SJSA1 (cell line): ENCODE results near the gene SKA2. TPM values are rescaled to one million over a fixed set of nuclear protein-coding genes. Genes with fewer than 3 reads are reported as not detected.
"Not testable (repeated sequence)": the region's sequence is repeated elsewhere in the genome, so short reads cannot be mapped to it uniquely, and the experiment has no call there.

Source experiments
- DNase-seq, 2 experiments: peaks; one replicate each; pipeline ENCODE4 v3.0.0-alpha.2; 2015 to 2020; ENCODE audit warnings: low spot score in 2 of 2, low read depth in 1 of 2
- H3K27ac ChIP-seq: fragments of 250-450 bp; sonication (Bioruptor Pico); 2 replicates; pipeline ENCODE4 v1.5.1; 2020; ENCODE audit warnings: mild to moderate bottlenecking, moderate library complexity
- H3K27me3 ChIP-seq: fragments of 250-450 bp; sonication (Bioruptor Pico); replicated peaks from 2 replicates; pipeline ENCODE4 v1.5.1; 2020; ENCODE audit warnings: mild to moderate bottlenecking, moderate library complexity
- H3K36me3 ChIP-seq: fragments of 250-450 bp; sonication (Bioruptor Pico); 2 replicates; pipeline ENCODE4 v1.5.1; 2020; ENCODE audit warnings: mild to moderate bottlenecking
- H3K4me1 ChIP-seq: fragments of 250-450 bp; sonication (Bioruptor Pico); replicated peaks from 2 replicates; pipeline ENCODE4 v1.6.1; 2021; ENCODE audit warnings: mild to moderate bottlenecking
- H3K4me3 ChIP-seq: fragments of 250-450 bp; sonication (Bioruptor Pico); 2 replicates; pipeline ENCODE4 v1.5.1; 2020; ENCODE audit warnings: mild to moderate bottlenecking
- H3K9me3 ChIP-seq: fragments of 250-450 bp; sonication (Bioruptor Pico); replicated peaks from 2 replicates; pipeline ENCODE4 v1.5.1; 2020; ENCODE audit warnings: mild to moderate bottlenecking
- total RNA-seq: library from RNA; depleted of rRNA; stranded (reverse); fragments of >200 nt; shearing (Covaris generic); gene quantifications from 2 replicates; pipeline ENCODE4 v1.2.3, GENCODE V29; 2014

The SKA2 gene
- total RNA-seq, 1 experiment from 2014 or later, result 332 TPM

GRCh38 chr17:59105852-59106462 is 49.0 kb downstream of the SKA2 start:
- H3K9me3 ChIP-seq, result no peaks in the 10 kb centered on the region
- peak in 1 of 2 experiments; percentile 72 for DNase-seq
- peaks cover 6% of the 10 kb centered on the region for H3K4me1 ChIP-seq
- H3K4me3 ChIP-seq, result peak overlapping the region; percentile 78
- H3K27me3 ChIP-seq, result no peaks in the 10 kb centered on the region
- H3K36me3 ChIP-seq, result peaks cover 44% of the 10 kb centered on the region
- H3K27ac ChIP-seq, result peak overlapping the region; percentile 73

- DNase-seq, result no peak
- Histone ChIP-seq H3K27ac (no peak overlapping the region), H3K4me1 (no peaks in the 10 kb centered on the region; the same call in 1 of the 2 replicates), H3K9me3 (no peaks in the 10 kb centered on the region), H3K36me3 (peaks cover 56% of the 10 kb centered on the region), H3K27me3 (no peaks in the 10 kb centered on the region), H3K4me3 (no peak overlapping the region)
These were observed 53.8 kb downstream of the SKA2 start for GRCh38 chr17:59101178-59101577.

- DNase-seq, result no peak
- Histone ChIP-seq H3K4me3 (no peak overlapping the region), H3K9me3 (no peaks in the 10 kb centered on the region), H3K4me1 (peaks cover 24% of the 10 kb centered on the region), H3K36me3 (peaks cover 52% of the 10 kb centered on the region), H3K27me3 (no peaks in the 10 kb centered on the region), H3K27ac (no peak overlapping the region)
These were observed 57.1 kb downstream of the SKA2 start for GRCh38 chr17:59097876-59098275.

GRCh38 chr17:59094861-59095530 is 60.0 kb downstream of the SKA2 start:
- Histone ChIP-seq H3K4me1 (peaks cover 32% of the 10 kb centered on the region), H3K27ac (peak overlapping the region; percentile 86), H3K9me3 (no peaks in the 10 kb centered on the region)

GRCh38 chr17:59093702-59094231 is 61.2 kb downstream of the SKA2 start:
- no peaks in the 10 kb centered on the region for H3K27me3 ChIP-seq
- H3K27ac ChIP-seq, result peak overlapping the region; percentile 94
- peak; percentile 97 to 99 for DNase-seq
- no peaks in the 10 kb centered on the region for H3K9me3 ChIP-seq
- peaks cover 32% of the 10 kb centered on the region for H3K4me1 ChIP-seq
- H3K36me3 ChIP-seq, result peaks cover 41% of the 10 kb centered on the region
- H3K4me3 ChIP-seq, result peak overlapping the region; percentile 15

More at GRCh38 chr17:59094861-59095530, 60.0 kb downstream of the SKA2 start:
- Histone ChIP-seq H3K4me3 (no peak overlapping the region), H3K36me3 (peaks cover 41% of the 10 kb centered on the region), H3K27me3 (no peaks in the 10 kb centered on the region)
- no peak for DNase-seq

GRCh38 chr17:59093145-59093701 is 61.8 kb downstream of the SKA2 start:
- H3K36me3 ChIP-seq, result peaks cover 44% of the 10 kb centered on the region
- H3K27me3 ChIP-seq, result no peaks in the 10 kb centered on the region
- H3K4me3 ChIP-seq, result peak overlapping the region; percentile 15
- DNase-seq, result no peak
- peak overlapping the region; percentile 94 for H3K27ac ChIP-seq
- H3K4me1 ChIP-seq, result peaks cover 32% of the 10 kb centered on the region
- no peaks in the 10 kb centered on the region for H3K9me3 ChIP-seq

- not testable (repeated sequence) for DNase-seq, H3K9me3 ChIP-seq, H3K4me3 ChIP-seq, H3K27ac ChIP-seq, H3K27me3 ChIP-seq
- peaks cover 30% of the 10 kb centered on the region for H3K4me1 ChIP-seq
- peaks cover 52% of the 10 kb centered on the region for H3K36me3 ChIP-seq
These were observed 64.4 kb downstream of the SKA2 start for GRCh38 chr17:59090593-59090992.

GRCh38 chr17:59084154-59084553 is 70.8 kb downstream of the SKA2 start:
- H3K4me3 ChIP-seq, result no peak overlapping the region
- no peak for DNase-seq

GRCh38 chr17:59074494-59074893 is 80.5 kb downstream of the SKA2 start:
- Histone ChIP-seq H3K4me1 (peaks cover 11% of the 10 kb centered on the region), H3K4me3 (no peak overlapping the region), H3K9me3 (no peaks in the 10 kb centered on the region), H3K27me3 (no peaks in the 10 kb centered on the region), H3K36me3 (peaks cover 83% of the 10 kb centered on the region), H3K27ac (peak overlapping the region; percentile 60)
- peak in 1 of 2 experiments; percentile 26 for DNase-seq

More at GRCh38 chr17:59084154-59084553, 70.8 kb downstream of the SKA2 start:
- Histone ChIP-seq H3K36me3 (peaks cover 71% of the 10 kb centered on the region), H3K27me3 (no peaks in the 10 kb centered on the region), H3K27ac (no peak overlapping the region), H3K4me1 (no peaks in the 10 kb centered on the region), H3K9me3 (no peaks in the 10 kb centered on the region)

- H3K9me3 ChIP-seq, result no peaks in the 10 kb centered on the region
- no peak for DNase-seq
- no peaks in the 10 kb centered on the region for H3K27me3 ChIP-seq
- peaks cover 11% of the 10 kb centered on the region for H3K4me1 ChIP-seq
- H3K27ac ChIP-seq, result peak overlapping the region; percentile 60
- no peak overlapping the region for H3K4me3 ChIP-seq
- H3K36me3 ChIP-seq, result peaks cover 79% of the 10 kb centered on the region
These were observed 81.0 kb downstream of the SKA2 start for GRCh38 chr17:59073972-59074371.

GRCh38 chr17:59069856-59070255 is 85.1 kb downstream of the SKA2 start:
- H3K27me3 ChIP-seq, result no peaks in the 10 kb centered on the region
- DNase-seq, result no peak
- H3K4me1 ChIP-seq, result peaks cover 10% of the 10 kb centered on the region
- no peaks in the 10 kb centered on the region for H3K9me3 ChIP-seq
- no peak overlapping the region for H3K27ac ChIP-seq
- no peak overlapping the region for H3K4me3 ChIP-seq
- H3K36me3 ChIP-seq, result peaks cover 78% of the 10 kb centered on the region

- Histone ChIP-seq H3K36me3 (peaks cover 71% of the 10 kb centered on the region), H3K4me3 (no peak overlapping the region)
- DNase-seq, result no peak
These were observed 87.2 kb downstream of the SKA2 start for GRCh38 chr17:59067756-59068155.

GRCh38 chr17:59067340-59067739 is 87.6 kb downstream of the SKA2 start:
- DNase-seq, result no peak
- Histone ChIP-seq H3K9me3 (no peaks in the 10 kb centered on the region), H3K27me3 (no peaks in the 10 kb centered on the region), H3K4me3 (no peak overlapping the region), H3K27ac (no peak overlapping the region), H3K4me1 (no peaks in the 10 kb centered on the region), H3K36me3 (peaks cover 71% of the 10 kb centered on the region)

More at GRCh38 chr17:59067756-59068155, 87.2 kb downstream of the SKA2 start:
- H3K27me3 ChIP-seq, result no peaks in the 10 kb centered on the region
- H3K9me3 ChIP-seq, result no peaks in the 10 kb centered on the region
- H3K4me1 ChIP-seq, result no peaks in the 10 kb centered on the region
- H3K27ac ChIP-seq, result no peak overlapping the region

GRCh38 chr17:59062509-59062908 is 92.5 kb downstream of the SKA2 start:
- no peak overlapping the region for H3K27ac ChIP-seq
- no peak overlapping the region for H3K4me3 ChIP-seq
- no peaks in the 10 kb centered on the region for H3K4me1 ChIP-seq
- DNase-seq, result no peak
- H3K9me3 ChIP-seq, result no peaks in the 10 kb centered on the region
- peaks cover 74% of the 10 kb centered on the region for H3K36me3 ChIP-seq
- H3K27me3 ChIP-seq, result no peaks in the 10 kb centered on the region
